CD14-positive monocyte (primary cell): ENCODE measurements around the gene KIRREL3. TPM values are rescaled to one million over a fixed set of nuclear protein-coding genes. Genes with fewer than 3 reads are reported as not detected.

Experiments used
- DNase-seq, 3 donors: peaks; one replicate each; pipeline ENCODE4 v3.0.0-alpha.2; 2011 to 2022
- H2AFZ ChIP-seq: 2 replicates; pipeline ENCODE4 v1.6.0; 2012; ENCODE audit warnings: mild to moderate bottlenecking, low read depth, low read length, inconsistent platforms; ENCODE audit not compliant: insufficient read depth, poor library complexity, severe bottlenecking
- H3K27ac ChIP-seq, 2 donors: 1 replicate in 1 of 2; 2 replicates in 1 of 2; pipeline ENCODE4 v1.5.1; 2012 to 2013; ENCODE audit warnings: low read length in 2 of 2, control low read depth in 1 of 2, inconsistent platforms in 1 of 2, low read depth in 1 of 2, mild to moderate bottlenecking in 1 of 2
- H3K27me3 ChIP-seq, 2 donors: one replicate each; pipeline versions ENCODE4 v1.6.0 to v1.6.1; 2011 to 2013; ENCODE audit warnings: low read length in 2 of 2; ENCODE audit not compliant: control insufficient read depth in 2 of 2, insufficient read depth in 2 of 2
- H3K36me3 ChIP-seq, 2 donors: replicated peaks in 1 of 2; 1 replicate in 1 of 2; 2 replicates in 1 of 2; pipeline versions ENCODE4 v1.5.1 to v1.6.1; 2012 to 2013; ENCODE audit warnings: low read length in 2 of 2, control low read depth in 1 of 2, inconsistent platforms in 1 of 2, mild to moderate bottlenecking in 1 of 2; ENCODE audit not compliant: insufficient read depth in 2 of 2, control insufficient read depth in 1 of 2
- H3K4me1 ChIP-seq, 2 donors: 1 replicate in 1 of 2; 2 replicates in 1 of 2; pipeline versions ENCODE4 v1.5.1 to v1.6.1; 2012 to 2013; ENCODE audit warnings: low read length in 2 of 2, control low read depth in 1 of 2, inconsistent platforms in 1 of 2, mild to moderate bottlenecking in 1 of 2, moderate library complexity in 1 of 2; ENCODE audit not compliant: insufficient read depth in 2 of 2, control insufficient read depth in 1 of 2
- H3K4me2 ChIP-seq: replicated peaks from 2 replicates; pipeline ENCODE3; 2012; ENCODE audit warnings: low read length, moderate library complexity, mild to moderate bottlenecking; ENCODE audit not compliant: poor library complexity, severe bottlenecking; ENCODE audit errors: extremely low read depth
- H3K4me3 ChIP-seq, 3 experiments: fragments of 200-600 bp in 1 of 3; sonication (generic) in 1 of 3; replicated peaks in 1 of 3; 1 replicate in 2 of 3; 2 replicates in 1 of 3; pipeline ENCODE4 v1.5.1; 2011 to 2013; ENCODE audit warnings: low read length in 3 of 3, mild to moderate bottlenecking in 3 of 3, control low read depth in 2 of 3, low read depth in 2 of 3, inconsistent platforms in 1 of 3, moderate library complexity in 1 of 3
- H3K79me2 ChIP-seq: 2 replicates; pipeline ENCODE4 v1.6.0; 2012; ENCODE audit warnings: mild to moderate bottlenecking, control low read depth, inconsistent platforms, low read length, moderate library complexity; ENCODE audit not compliant: insufficient read depth
- H3K9ac ChIP-seq: 2 replicates; pipeline ENCODE4 v1.6.0; 2017; ENCODE audit warnings: low read length, mild to moderate bottlenecking; ENCODE audit not compliant: insufficient read depth, poor library complexity, severe bottlenecking
- H3K9me3 ChIP-seq, 2 donors: replicated peaks in 1 of 2; 1 replicate in 1 of 2; 2 replicates in 1 of 2; pipeline versions ENCODE4 v1.5.1 to v1.6.1; 2012 to 2013; ENCODE audit warnings: low read length in 2 of 2, control low read depth in 1 of 2; ENCODE audit not compliant: control insufficient read depth in 1 of 2, insufficient read depth in 1 of 2
- H4K20me1 ChIP-seq: 2 replicates; pipeline ENCODE4 v1.6.0; 2012; ENCODE audit warnings: mild to moderate bottlenecking, low read length, control low read depth, moderate library complexity; ENCODE audit not compliant: insufficient read depth
- H3K27ac Mint-ChIP-seq, 7 donors: one replicate each; pipeline ENCODE4 v1.8.0; 2020; ENCODE audit warnings: mild to moderate bottlenecking in 7 of 7, mixed read lengths in 7 of 7, moderate library complexity in 6 of 7, inconsistent platforms in 2 of 7
- H3K27me3 Mint-ChIP-seq, 3 donors: one replicate each; pipeline ENCODE4 v1.8.0; 2021 to 2022; ENCODE audit warnings: low read depth in 3 of 3, mild to moderate bottlenecking in 3 of 3, mixed read lengths in 3 of 3, moderate library complexity in 3 of 3, inconsistent platforms in 1 of 3
- H3K36me3 Mint-ChIP-seq, 2 donors: one replicate each; pipeline ENCODE4 v1.8.0; 2020; ENCODE audit warnings: mixed read lengths in 2 of 2, inconsistent platforms in 1 of 2, mild to moderate bottlenecking in 1 of 2
- H3K4me1 Mint-ChIP-seq: one replicate; pipeline ENCODE4 v1.8.0; 2020; ENCODE audit warnings: mild to moderate bottlenecking, mixed read lengths
- H3K4me3 Mint-ChIP-seq, 2 donors: one replicate each; pipeline ENCODE4 v1.8.0; 2020; ENCODE audit warnings: mild to moderate bottlenecking in 2 of 2, mixed read lengths in 2 of 2, moderate library complexity in 1 of 2
- H3K9me3 Mint-ChIP-seq, 7 donors: one replicate each; pipeline ENCODE4 v1.8.0; 2020 to 2022; ENCODE audit warnings: mixed read lengths in 7 of 7, mild to moderate bottlenecking in 6 of 7, moderate library complexity in 6 of 7, inconsistent platforms in 2 of 7
- CTCF ChIP-seq: fragments of 200-600 bp; IDR thresholded peaks from one replicate; pipeline ENCODE4 v1.8.0; 2022; ENCODE audit warnings: antibody characterized with exemption, mild to moderate bottlenecking
- WGBS: methylation state at CpG from one replicate; pipeline ENCODE4 v1.1.5; 2013; ENCODE audit warnings: missing lambda C conversion rate; ENCODE audit not compliant: insufficient coverage; 5-methylcytosine and 5-hydroxymethylcytosine counted together
- intact Hi-C, 2 donors: fragments of 100-400 bp; cut with micrococcal nuclease; formaldehyde crosslinking; loops; one replicate each; pipeline versions ENCODE4 v1.15.0 to v1.15.1; 2023
- polyA plus RNA-seq, 3 donors: library from polyadenylated mRNA; depleted of rRNA in 1 of 3; unstranded in 2 of 3; stranded (reverse) in 1 of 3; fragments of 300-500 nt in 2 of 3; fragments of >200 nt in 1 of 3; fragmentation: Illumina TruSeq in 2 of 3; gene quantifications; 1 replicate in 2 of 3; 2 replicates in 1 of 3; pipeline ENCODE4 v1.2.3, GENCODE V29; 2012 to 2021

The KIRREL3 gene
- polyA plus RNA-seq, 3 donors: not detected

- peaks cover 0 to 2% (median 0%) of the 10 kb centered on the region in 7 donors for H3K9me3 Mint-ChIP-seq
- Histone ChIP-seq H3K4me3 (no peak overlapping the region), H3K4me2 (no peak overlapping the region)
Measured at GRCh38 chr11:126497581-126498122, 502.9 kb downstream of the KIRREL3 start.

DNA sequence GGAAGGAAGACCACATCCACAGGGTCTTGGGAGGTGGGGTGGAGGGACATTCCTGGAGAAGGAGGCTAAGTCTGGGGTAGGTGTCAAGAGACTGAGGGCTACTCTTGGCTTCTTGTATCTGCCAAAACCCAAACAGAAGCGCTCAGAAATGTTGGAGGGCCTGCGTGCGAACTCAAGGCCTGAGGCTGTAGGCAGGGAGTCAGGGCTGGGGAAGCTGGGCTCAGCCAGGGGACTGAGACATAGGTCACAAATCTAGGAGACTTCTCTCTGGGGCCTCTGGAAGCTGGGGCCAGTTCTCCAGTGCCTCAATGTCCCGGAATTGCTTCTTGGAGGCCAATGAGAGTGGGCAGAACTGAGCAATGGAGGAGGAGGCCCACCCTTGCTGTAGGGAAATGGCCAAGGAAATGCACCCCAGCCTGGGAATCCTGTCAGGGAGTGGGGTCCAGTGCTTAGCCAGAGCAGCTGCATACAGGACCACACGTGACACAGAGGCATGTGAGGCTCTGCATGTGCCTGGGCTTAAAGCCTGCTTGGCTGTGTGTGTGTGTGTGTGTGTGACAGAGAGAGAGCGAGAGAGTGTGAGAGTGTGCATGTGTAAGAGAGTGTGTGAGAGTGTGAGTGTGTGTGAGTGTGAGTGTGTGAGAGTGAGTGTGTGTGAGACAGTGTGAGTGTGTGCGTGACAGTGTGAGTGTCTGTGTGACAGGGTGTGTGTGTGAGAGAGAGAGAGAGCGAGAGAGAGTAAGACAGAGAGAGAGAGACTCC is 503.8 kb downstream of the KIRREL3 start:
- Histone ChIP-seq H2AFZ (no peak overlapping the region), H3K4me1 (no peaks in the 10 kb centered on the region), H4K20me1 (no peaks in the 10 kb centered on the region), H3K9me3 (no peaks in the 10 kb centered on the region), H3K27ac (no peak overlapping the region), H3K27me3 (no peaks in the 10 kb centered on the region), H3K4me3 (no peak overlapping the region), H3K36me3 (no peaks in the 10 kb centered on the region), H3K4me2 (no peak overlapping the region), H3K9ac (no peak overlapping the region), H3K79me2 (no peaks in the 10 kb centered on the region)
- Mint-ChIP-seq H3K27ac (no peak overlapping the region), H3K9me3 (peaks cover 0 to 2% (median 0%) of the 10 kb centered on the region in 7 donors), H3K4me1 (peaks cover 5% of the 10 kb centered on the region), H3K27me3 (peaks cover 5 to 12% (median 8%) of the 10 kb centered on the region in 3 donors), H3K4me3 (no peak overlapping the region), H3K36me3 (no peaks in the 10 kb centered on the region)
- no peak for DNase-seq
- intact Hi-C loops: no loop called here
- 92% methylated on average over 6 of the region's 8 CpGs for WGBS
- TF ChIP-seq CTCF: no peak

More at GRCh38 chr11:126497581-126498122, 502.9 kb downstream of the KIRREL3 start:
- Histone ChIP-seq H3K9ac (no peak overlapping the region), H2AFZ (no peak overlapping the region), H3K36me3 (no peaks in the 10 kb centered on the region), H3K27me3 (peaks cover 0 to 3% of the 10 kb centered on the region in 2 donors), H3K79me2 (no peaks in the 10 kb centered on the region), H3K9me3 (no peaks in the 10 kb centered on the region), H3K27ac (no peak overlapping the region), H4K20me1 (no peaks in the 10 kb centered on the region), H3K4me1 (no peaks in the 10 kb centered on the region)
- no peak overlapping the region for H3K4me3 Mint-ChIP-seq
- no peak for TF ChIP-seq CTCF
- intact Hi-C loops: no loop called here
- no peak for DNase-seq
- peaks cover 7 to 17% (median 8%) of the 10 kb centered on the region in 3 donors for H3K27me3 Mint-ChIP-seq
- no peaks in the 10 kb centered on the region for H3K36me3 Mint-ChIP-seq
- 100% methylated on average over 1 of the region's 4 CpGs for WGBS
- peaks cover 5% of the 10 kb centered on the region for H3K4me1 Mint-ChIP-seq
- no peak overlapping the region for H3K27ac Mint-ChIP-seq
